ENCODE measurements around the gene DLG2.

Gene DLG2

GRCh38 chr11:83725269-83725560, 1901.9 kb downstream of the DLG2 start:
- no peak for DNase-seq (ENCODE audit: low read depth in 2 of 2)

DNA sequence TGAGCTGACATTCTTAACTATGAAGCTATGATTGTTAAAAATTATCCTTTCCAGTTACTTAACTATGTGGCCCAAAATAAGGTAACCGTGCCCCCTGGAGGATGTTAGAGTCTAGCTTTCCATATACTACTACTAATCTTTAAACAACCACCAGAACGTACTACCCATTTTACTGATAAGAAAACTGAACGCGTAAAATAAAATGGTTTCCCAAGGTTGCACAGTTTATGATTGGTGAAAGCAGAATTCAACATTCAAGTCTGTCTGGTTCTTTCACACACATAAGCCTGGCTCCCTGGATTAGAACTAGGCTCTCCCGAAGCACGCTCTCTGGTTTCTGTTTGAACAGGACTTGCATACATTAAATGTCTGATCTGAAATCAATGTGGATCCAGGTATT, 1903.1 kb downstream of the DLG2 start:
- DNase-seq (ENCODE audit: low read depth in 2 of 2) = no peak

GRCh38 chr11:83722392-83723119, 1904.6 kb downstream of the DLG2 start:
- no peak for DNase-seq (ENCODE audit: low read depth in 2 of 2)

DNA sequence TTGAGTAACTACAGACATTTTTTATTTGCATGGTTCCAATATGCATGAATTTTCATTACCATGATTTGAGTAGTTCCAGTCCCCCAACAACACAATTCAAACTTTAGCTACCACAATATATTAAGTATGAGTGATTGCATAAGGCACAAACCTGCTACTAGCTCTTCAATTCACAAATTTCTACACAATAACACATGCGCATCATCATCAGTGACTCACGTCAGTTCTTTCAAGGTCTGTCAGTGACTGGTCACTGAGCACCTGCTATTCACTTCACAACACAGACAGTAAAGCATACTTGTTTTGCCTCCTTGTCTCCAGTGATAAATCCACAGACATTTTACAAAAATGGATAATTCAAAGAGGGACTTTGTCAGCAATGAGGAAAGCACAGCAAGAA, 1905.9 kb downstream of the DLG2 start:
- no peak for DNase-seq (ENCODE audit: low read depth in 2 of 2)

DNA sequence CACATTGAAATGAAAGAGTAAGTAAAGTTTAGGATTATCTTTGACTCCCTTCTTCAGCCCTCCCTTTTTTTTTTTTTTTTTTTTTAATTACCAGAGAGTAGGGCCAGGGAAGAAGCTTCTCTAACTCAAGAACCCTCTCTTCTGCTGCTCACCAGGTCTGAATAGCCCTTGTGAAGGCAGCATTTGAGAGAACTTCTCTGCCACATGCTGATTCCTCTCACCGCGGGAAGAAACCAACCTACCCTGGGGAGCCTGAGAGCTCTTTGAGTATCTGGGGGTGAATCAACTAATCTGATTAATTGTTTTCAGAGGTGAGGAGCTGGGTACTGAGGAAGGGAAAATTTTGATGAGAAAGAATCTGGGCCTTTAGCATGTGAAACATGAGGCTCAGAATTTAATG, 1906.5 kb downstream of the DLG2 start:
- DNase-seq (ENCODE audit: low read depth in 2 of 2) = no peak

DNA sequence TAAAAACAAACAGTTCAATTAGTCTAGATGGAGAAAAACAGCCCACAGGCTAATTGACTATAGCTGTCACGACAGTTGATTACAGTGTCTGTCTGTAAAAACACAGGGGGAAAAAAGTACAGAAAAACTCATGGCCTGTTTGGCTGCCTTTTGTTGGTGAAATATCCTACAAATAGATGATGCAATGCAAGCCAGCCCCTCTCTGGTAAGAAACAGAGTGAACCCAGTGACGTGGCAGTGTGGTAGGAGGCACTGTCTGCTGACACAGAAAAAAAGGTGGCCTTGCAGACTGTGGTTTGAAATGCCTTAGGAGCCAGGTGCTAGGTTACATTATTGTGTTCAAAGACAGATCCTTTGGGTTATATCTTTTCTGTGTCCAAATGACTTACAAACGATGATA, 1909.6 kb downstream of the DLG2 start:
- no peak for DNase-seq (ENCODE audit: low read depth in 2 of 2)

DNA sequence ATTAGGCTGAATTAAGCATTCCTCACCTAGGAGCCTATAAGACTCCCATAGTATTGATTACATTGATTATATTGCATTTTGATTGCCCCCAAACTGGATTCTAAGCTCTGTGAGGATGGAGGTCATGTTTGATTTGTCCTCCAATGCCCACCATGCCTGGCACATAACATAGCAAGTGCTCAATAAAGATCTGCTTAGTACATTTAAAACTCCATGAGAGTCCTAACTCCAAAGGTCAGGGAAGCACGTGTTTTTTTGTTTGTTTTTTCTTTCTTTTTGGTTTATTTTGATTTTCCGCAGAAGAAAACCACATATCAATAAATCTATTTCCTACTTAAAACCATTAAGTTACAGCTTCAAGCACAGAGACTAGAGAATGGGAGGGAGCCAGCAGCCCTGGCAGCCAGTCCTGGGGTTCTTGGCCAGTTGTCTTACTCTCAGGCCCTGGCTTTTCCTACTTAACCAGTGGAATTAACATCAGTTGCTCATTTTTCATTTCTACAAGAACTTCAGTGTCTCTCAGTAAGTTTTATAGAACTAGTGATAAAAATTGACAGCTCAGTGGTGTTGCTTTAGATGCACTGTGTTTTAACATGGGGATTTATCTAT, 1911.1 kb downstream of the DLG2 start:
- DNase-seq (ENCODE audit: low read depth in 2 of 2) = no peak

DNA sequence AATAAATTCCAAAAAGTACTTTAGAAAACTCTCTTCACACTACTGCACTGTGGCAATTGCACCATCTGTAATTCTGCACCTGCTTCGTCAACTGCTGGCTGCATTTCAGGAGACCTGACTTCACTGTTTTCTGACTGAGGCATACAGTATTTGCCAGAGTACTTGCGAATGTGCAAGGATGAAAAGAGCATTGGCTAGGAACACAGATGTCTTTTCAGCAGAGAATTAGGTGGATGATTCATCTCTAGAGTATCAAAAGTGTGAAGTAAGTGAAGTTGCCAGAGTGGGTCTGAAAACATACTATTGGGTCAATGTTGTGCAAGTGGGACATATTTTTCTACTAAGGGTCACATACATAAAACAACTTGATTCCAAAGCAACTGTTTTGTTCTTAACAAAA, 1913.4 kb downstream of the DLG2 start:
- no peak for DNase-seq (ENCODE audit: low read depth in 2 of 2)

GRCh38 chr11:83711106-83711527, 1916.0 kb downstream of the DLG2 start:
- no peak for DNase-seq (ENCODE audit: low read depth in 2 of 2)

DNA sequence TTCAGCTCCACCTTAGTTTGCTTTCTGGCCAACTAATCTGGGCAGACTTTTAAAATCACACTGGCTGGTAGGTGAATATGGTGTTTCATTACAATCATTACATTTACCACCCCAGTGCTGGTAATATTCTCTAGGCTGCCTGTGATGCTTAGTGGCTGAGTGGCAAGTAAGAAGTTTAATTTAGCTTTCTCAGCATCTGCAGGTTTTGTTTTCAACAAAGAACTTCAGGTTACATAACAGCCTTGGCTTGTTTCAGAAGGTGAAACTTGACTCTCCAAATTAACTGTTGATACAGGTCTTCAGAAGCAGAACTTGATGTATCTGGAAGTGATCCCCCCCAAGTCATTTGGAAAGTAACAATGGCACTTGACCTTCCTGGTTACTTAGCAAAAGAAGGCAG, 1917.7 kb downstream of the DLG2 start:
- DNase-seq (ENCODE audit: low read depth in 2 of 2) = no peak

GRCh38 chr11:83706566-83706965, 1920.6 kb downstream of the DLG2 start:
- DNase-seq (ENCODE audit: low read depth in 2 of 2) = no peak

- no peak for DNase-seq (ENCODE audit: low read depth in 2 of 2)
These were observed 1924.3 kb downstream of the DLG2 start for GRCh38 chr11:83702796-83703195.

- DNase-seq (ENCODE audit: low read depth in 2 of 2) = no peak
These were observed 1929.6 kb downstream of the DLG2 start for GRCh38 chr11:83697518-83697917.

DNA sequence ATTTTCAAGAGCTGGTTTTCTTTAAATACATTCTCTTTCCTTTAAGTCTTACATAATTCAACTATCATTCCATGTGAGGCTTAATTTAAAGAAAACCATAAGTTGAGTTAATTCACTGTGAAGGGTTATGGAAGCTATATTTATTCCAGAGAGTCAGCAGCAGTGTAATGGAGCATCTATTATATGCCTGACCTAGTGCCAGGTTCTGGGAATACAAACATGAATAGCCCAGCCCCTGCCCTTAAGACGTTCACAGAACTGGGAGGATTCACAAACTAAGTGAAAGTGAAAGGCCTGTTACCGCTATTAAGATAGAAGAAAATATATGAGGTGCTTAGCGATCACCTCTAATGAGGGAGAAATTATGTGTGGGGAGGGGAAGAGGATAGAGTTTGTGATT, 1932.1 kb downstream of the DLG2 start:
- DNase-seq (ENCODE audit: low read depth in 2 of 2) = no peak

GRCh38 chr11:83694191-83694910, 1932.8 kb downstream of the DLG2 start:
- no peak for DNase-seq (ENCODE audit: low read depth in 2 of 2)

- DNase-seq (ENCODE audit: low read depth in 2 of 2) = no peak
These were observed 1933.7 kb downstream of the DLG2 start for GRCh38 chr11:83693306-83693992.

- DNase-seq (ENCODE audit: low read depth in 2 of 2) = no peak
These were observed 1934.5 kb downstream of the DLG2 start for GRCh38 chr11:83692675-83693074.

GRCh38 chr11:83691451-83691950, 1935.6 kb downstream of the DLG2 start:
- DNase-seq (ENCODE audit: low read depth in 2 of 2) = no peak

GRCh38 chr11:83689144-83689780, 1937.9 kb downstream of the DLG2 start:
- no peak for DNase-seq (ENCODE audit: low read depth in 2 of 2)

DNA sequence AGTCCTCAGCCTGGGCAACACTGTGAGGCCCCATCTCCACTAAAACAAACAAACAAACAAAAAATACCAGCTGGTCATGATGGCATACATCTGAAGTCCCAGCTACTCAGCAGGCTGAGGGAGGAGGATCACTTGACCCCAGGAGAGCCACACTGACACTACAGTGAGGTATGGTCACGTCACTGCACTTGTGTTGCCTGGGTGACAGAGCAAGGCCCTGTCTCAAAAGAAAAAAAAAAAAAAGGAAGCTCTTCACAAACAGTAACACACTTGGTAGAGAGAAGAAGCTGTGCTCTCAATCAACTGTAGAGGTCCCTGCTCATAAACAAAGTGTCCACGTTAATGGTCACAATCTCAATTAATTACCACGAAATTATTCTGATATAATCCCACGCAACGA, 1939.4 kb downstream of the DLG2 start:
- DNase-seq (ENCODE audit: low read depth in 2 of 2) = no peak

DNA sequence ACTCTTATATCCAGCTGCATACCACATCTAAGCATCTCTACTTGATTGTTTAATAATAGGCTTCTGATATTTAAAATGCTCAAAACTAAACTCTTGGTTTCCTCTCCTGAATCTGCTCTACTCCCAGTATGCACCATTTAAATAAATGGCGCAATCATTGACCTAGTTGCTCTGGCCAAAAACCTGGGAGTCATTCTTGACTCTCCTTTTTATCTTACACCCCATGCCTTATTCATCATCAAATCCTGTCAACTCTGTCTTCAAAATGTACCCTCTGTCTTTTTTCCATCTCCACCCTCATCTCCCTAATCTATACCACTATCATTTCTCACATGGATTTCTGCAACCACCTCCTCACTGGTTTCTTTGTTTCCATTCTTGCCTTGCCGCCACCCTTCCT, 1941.4 kb downstream of the DLG2 start:
- DNase-seq (ENCODE audit: low read depth in 2 of 2) = no peak

DNA sequence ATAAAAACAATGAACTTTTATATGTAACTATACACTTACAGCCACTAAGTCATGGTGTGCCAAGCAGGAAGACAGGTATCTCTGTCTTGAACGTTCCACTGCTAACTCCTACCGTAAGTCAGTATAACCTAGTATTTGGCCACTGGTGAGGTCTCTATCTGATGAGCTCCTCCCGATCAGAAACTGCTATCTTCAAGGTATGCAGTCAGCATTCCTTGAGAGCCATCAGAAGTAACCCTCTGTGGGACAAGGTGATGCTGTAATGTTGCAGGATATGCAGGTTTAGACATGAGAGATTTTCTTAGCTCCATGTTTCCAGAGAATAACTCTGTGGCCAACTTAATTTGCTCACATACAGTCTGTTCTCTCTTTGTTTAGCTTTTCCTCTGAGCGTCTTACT, 1943.1 kb downstream of the DLG2 start:
- no peak for DNase-seq (ENCODE audit: low read depth in 2 of 2)

Measured in stimulated activated CD4-positive, alpha-beta T cell treated with anti-CD3 and anti-CD28 coated beads, Interleukin-1b, Interleukin-23, amount 100 ng/mL, for 4 hours (primary cell).